HCT116 (cell line): ENCODE data around the gene NDUFB10. TPM values are rescaled to one million over a fixed set of nuclear protein-coding genes. Genes with fewer than 3 reads are reported as not detected.

ENCODE experiments used
- ATAC-seq: fragments of 200-7000 bp; cut with Tn5 transposase; 2 replicates; pipeline ENCODE4 v1.9.1; 2020; ENCODE audit warnings: mild to moderate bottlenecking, moderate library complexity
- BruUV-seq: library from RNA; stranded (reverse); fragments of 400-500 nt; replicated peaks from 2 replicates; lab custom pipeline; 2021; lab: Mats Ljungman, UMichigan
- CTCF ChIA-PET: fragments of 300-600 bp; sonication (Branson Sonifier 250); formaldehyde crosslinking; loops from one replicate; lab custom pipeline; 2021; ENCODE audit warnings: antibody characterized with exemption; lab: Charles Lee
- POLR2A ChIA-PET: fragments of 300-600, 350-600 bp; sonication (Branson Sonifier 250); formaldehyde crosslinking; loops from one replicate; lab custom pipeline; 2021; ENCODE audit warnings: antibody characterized with exemption; lab: Charles Lee
- RAD21 ChIA-PET, 2 experiments: fragments of 300-600 bp; sonication (Branson Sonifier 250); formaldehyde crosslinking; loops; one replicate each; lab custom pipeline; 2023; ENCODE audit warnings: low total read pairs in 2 of 2; ENCODE audit not compliant: uncharacterized antibody in 2 of 2, unreplicated experiment in 2 of 2, low non-redundant PET in 1 of 2; lab: Charles Lee
- DNase-seq: peaks from one replicate; pipeline ENCODE4 v3.0.0-alpha.2; 2010; ENCODE audit warnings: low read depth, low spot score
- H2AFZ ChIP-seq: fragments of 200-600 bp; shearing (Covaris generic), sonication (generic); 2 replicates; pipeline ENCODE4 v1.6.1; 2017; ENCODE audit warnings: low read depth, mixed run types, mixed read lengths, antibody characterized with exemption, low read length; ENCODE audit not compliant: poor library complexity, severe bottlenecking
- H3K27ac ChIP-seq: 2 replicates; pipeline ENCODE4 v1.5.1; 2012; ENCODE audit warnings: low read depth, low read length
- H3K27me3 ChIP-seq: fragments of 200-600 bp; sonication (generic); 2 replicates; pipeline ENCODE4 v1.6.1; 2016; ENCODE audit warnings: mixed run types, low read length, mixed read lengths; ENCODE audit not compliant: insufficient read depth
- H3K36me3 ChIP-seq, 2 experiments: fragments of 200-500 bp in 1 of 2; fragments of 200-600 bp in 1 of 2; sonication (Bioruptor generic) in 1 of 2; sonication (generic) in 1 of 2; 2 replicates each; pipeline versions ENCODE4 v1.5.1 to v1.6.1; 2014 to 2016; ENCODE audit warnings: low read length in 2 of 2, inconsistent platforms in 1 of 2, mixed read lengths in 1 of 2, mixed run types in 1 of 2; ENCODE audit not compliant: insufficient read depth in 2 of 2, control insufficient read depth in 1 of 2
- H3K4me1 ChIP-seq, 2 experiments: fragments of 200-600 bp in 1 of 2; sonication (generic) in 1 of 2; 2 replicates each; pipeline versions ENCODE4 v1.5.1 to v1.6.1; 2012 to 2017; ENCODE audit warnings: low read length in 2 of 2, inconsistent platforms in 1 of 2, mild to moderate bottlenecking in 1 of 2, mixed read lengths in 1 of 2, mixed run types in 1 of 2, moderate library complexity in 1 of 2; ENCODE audit not compliant: insufficient read depth in 2 of 2, control insufficient read depth in 1 of 2
- H3K4me2 ChIP-seq: fragments of 200-600 bp; sonication (generic); 2 replicates; pipeline ENCODE4 v1.6.1; 2017; ENCODE audit warnings: mixed run types, low read length, mixed read lengths
- H3K4me3 ChIP-seq, 2 experiments: fragments of 200-600 bp in 1 of 2; sonication (generic) in 1 of 2; replicated peaks in 1 of 2; 2 replicates each; pipeline ENCODE4 v1.5.1; 2011 to 2016; ENCODE audit warnings: low read length in 2 of 2, control low read depth in 1 of 2, low read depth in 1 of 2, mild to moderate bottlenecking in 1 of 2, mixed read lengths in 1 of 2, mixed run types in 1 of 2
- H3K79me2 ChIP-seq: fragments of 200-600 bp; sonication (generic); 2 replicates; pipeline ENCODE4 v1.6.1; 2017; ENCODE audit warnings: mild to moderate bottlenecking, mixed run types, low read length, moderate library complexity, mixed read lengths; ENCODE audit not compliant: insufficient read depth
- H3K9ac ChIP-seq: fragments of 200-600 bp; sonication (generic); 2 replicates; pipeline ENCODE4 v1.6.1; 2016; ENCODE audit warnings: low read length, mixed read lengths
- H3K9me2 ChIP-seq: fragments of 200-600 bp; sonication (generic), shearing (Covaris generic); 2 replicates; pipeline ENCODE4 v1.6.1; 2017; ENCODE audit warnings: mixed run types, mild to moderate bottlenecking, moderate library complexity; ENCODE audit not compliant: insufficient read depth
- H3K9me3 ChIP-seq, 2 experiments: fragments of 200-500 bp in 1 of 2; fragments of 200-600 bp in 1 of 2; sonication (Bioruptor generic) in 1 of 2; sonication (generic) in 1 of 2; 2 replicates each; pipeline ENCODE4 v1.6.1; 2014 to 2017; ENCODE audit warnings: low read length in 2 of 2, mixed read lengths in 2 of 2, inconsistent platforms in 1 of 2, low read depth in 1 of 2, mild to moderate bottlenecking in 1 of 2, mixed run types in 1 of 2, moderate library complexity in 1 of 2; ENCODE audit not compliant: control insufficient read depth in 1 of 2, insufficient read depth in 1 of 2
- H4K20me1 ChIP-seq: fragments of 200-600 bp; sonication (generic), shearing (Covaris generic); 2 replicates; pipeline ENCODE4 v1.6.1; 2017; ENCODE audit warnings: mixed run types, mild to moderate bottlenecking, moderate library complexity; ENCODE audit not compliant: insufficient read depth
- ATF3 ChIP-seq: IDR thresholded peaks from 2 replicates; pipeline ENCODE4 v1.6.1; 2012
- EGR1 ChIP-seq: IDR thresholded peaks from 2 replicates; pipeline ENCODE4 v1.6.1; 2012; ENCODE audit warnings: low read depth
- EZH2 ChIP-seq: fragments of 200-600 bp; sonication (generic); IDR thresholded peaks from 2 replicates; pipeline ENCODE4 v1.6.1; 2017; ENCODE audit warnings: antibody characterized with exemption, mixed run types
- EZH2phosphoT487 ChIP-seq: fragments of 200-600 bp; IDR thresholded peaks from 2 replicates; pipeline ENCODE4 v1.6.1; 2018; ENCODE audit warnings: antibody characterized with exemption, borderline replicate concordance
- FOSL1 ChIP-seq: IDR thresholded peaks from 2 replicates; pipeline ENCODE4 v1.6.1; 2012; ENCODE audit warnings: low read depth
- JUND ChIP-seq: IDR thresholded peaks from 2 replicates; pipeline ENCODE4 v1.6.1; 2012
- POLR2A ChIP-seq: IDR thresholded peaks from 2 replicates; pipeline ENCODE4 v1.7.0; 2011; ENCODE audit warnings: borderline replicate concordance; ENCODE audit not compliant: insufficient read depth, insufficient read length; ENCODE audit errors: extremely low read depth
- RAD21 ChIP-seq: IDR thresholded peaks from 2 replicates; pipeline ENCODE4 v1.6.1; 2012; ENCODE audit warnings: low read depth, mild to moderate bottlenecking
- REST ChIP-seq: IDR thresholded peaks from 2 replicates; pipeline ENCODE4 v1.6.1; 2012; ENCODE audit warnings: low read depth
- SIN3A ChIP-seq: IDR thresholded peaks from 2 replicates; pipeline ENCODE4 v1.6.1; 2012; ENCODE audit warnings: low read depth
- SRF ChIP-seq: IDR thresholded peaks from 2 replicates; pipeline ENCODE4 v1.6.1; 2012; ENCODE audit warnings: low read depth
- TCF7L2 ChIP-seq: IDR thresholded peaks from 2 replicates; pipeline ENCODE4 v1.7.0; 2011; ENCODE audit warnings: borderline replicate concordance, inconsistent platforms; ENCODE audit not compliant: insufficient read depth, insufficient read length; ENCODE audit errors: extremely low read depth
- YY1 ChIP-seq: IDR thresholded peaks from 2 replicates; pipeline ENCODE4 v1.6.1; 2011; ENCODE audit warnings: low read length, low read depth, moderate library complexity, mild to moderate bottlenecking; ENCODE audit not compliant: insufficient replicate concordance; ENCODE audit errors: extremely low read depth
- intact Hi-C: fragments of 100-400 bp; cut with micrococcal nuclease; formaldehyde crosslinking; loops from 2 replicates; pipeline ENCODE4 v1.10.0; 2022
- total RNA-seq: library from RNA; stranded (reverse); gene quantifications from one replicate; pipeline ENCODE4 v1.2.1, GENCODE V29; 2021; ENCODE audit not compliant: unreplicated experiment

The NDUFB10 gene
- total RNA-seq, 1 experiment from 2014 or later: 273 TPM

DNA sequence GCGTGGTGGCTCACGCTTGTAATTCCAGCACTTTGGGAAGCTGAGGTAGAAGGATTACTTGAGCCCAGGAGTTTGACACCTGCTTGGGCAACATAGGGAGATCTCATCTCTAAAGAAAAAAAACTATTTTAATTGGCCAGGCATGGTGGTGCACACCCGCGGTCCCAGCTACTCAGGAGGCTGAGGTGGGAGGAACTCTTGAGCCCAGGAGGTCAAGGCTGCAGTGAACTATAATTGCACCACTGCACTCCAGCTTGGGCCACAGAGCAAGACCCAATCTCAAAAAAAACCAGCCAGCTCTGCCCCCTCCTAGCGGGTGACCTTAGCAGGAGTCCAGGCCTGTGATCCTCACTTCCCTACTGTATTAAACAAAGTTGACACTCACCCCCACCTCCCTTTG lies 35.2 kb upstream of the NDUFB10 start:
- RAD21 ChIA-PET: interaction anchor here in 1 of 2 experiments (0.7 kb wide), 1 partner anchor 52 kb away, joined by 3 read pairs; the partner anchor contains the start of gene MEIOB
- Histone ChIP-seq H3K4me1 (peaks cover 24 to 35% of the 10 kb centered on the region in 2 experiments), H3K36me3 (no peaks in the 10 kb centered on the region), H3K27ac (peak overlapping the region; percentile 55), H4K20me1 (no peaks in the 10 kb centered on the region), H2AFZ (no peak overlapping the region), H3K9me2 (no peaks in the 10 kb centered on the region)
- ATAC-seq: no peak
- intact Hi-C loops: no loop called here
- CTCF ChIA-PET: interaction anchor here (0.8 to 1.3 kb wide), 4 partner anchors 8 to 60 kb away, joined by 3 to 6 read pairs (median 4); no protein-coding TSS in a partner anchor
- TF ChIP-seq FOSL1 (no peak), EZH2phosphoT487 (no peak), TCF7L2 (no peak), EZH2 (no peak), POLR2A (no peak), ATF3 (no peak), JUND (no peak), EGR1 (no peak), YY1 (no peak), RAD21 (no peak), REST (no peak), SRF (no peak), SIN3A (no peak)
- TF ChIP-seq, all 23 proteins: peak for 0
- Histone ChIP-seq H3K9ac (peak overlapping the region; percentile 49; the same call in 1 of the 2 replicates), H3K9me3 (no peaks in the 10 kb centered on the region), H3K4me2 (peak overlapping the region; percentile 72), H3K27me3 (no peaks in the 10 kb centered on the region), H3K79me2 (no peaks in the 10 kb centered on the region), H3K4me3 (peak overlapping the region in 1 of 2 experiments; percentile 33; a peak in 1 of 4 replicates)
- POLR2A ChIA-PET: interaction anchor here (1.0 to 2.1 kb wide), 3 partner anchors 41 to 48 kb away, joined by 3 to 8 read pairs (median 4); partner anchors contain the start of genes RPS2 and TBL3
- DNase-seq: no peak
- BruUV-seq: no TSS peak
